Astrocyte (in vitro differentiated cells and primary cell): ENCODE results near the gene KRIT1.

Experiments
- CTCF ChIP-seq: IDR thresholded peaks from 2 replicates; pipeline ENCODE4 v1.5.1; 2011; ENCODE audit warnings: low read depth, mild to moderate bottlenecking, inconsistent platforms, low read length, moderate library complexity; ENCODE audit not compliant: insufficient read depth
- EZH2 ChIP-seq: IDR thresholded peaks from 2 replicates; pipeline ENCODE4 v1.6.1; 2012; ENCODE audit warnings: mild to moderate bottlenecking, low read length, inconsistent platforms; ENCODE audit not compliant: insufficient read depth

- TF ChIP-seq CTCF = no peak
- TF ChIP-seq EZH2 = no peak
Observed at GRCh38 chr7:92255308-92255707, 9.6 kb upstream of the KRIT1 start.
